ENCODE measurements around the gene IGSF9B. TPM values are rescaled to one million over a fixed set of nuclear protein-coding genes. Genes with fewer than 3 reads are reported as not detected.
A peak's percentile ranks its signal among the peaks of the same experiment; 100 is the strongest.

Gene IGSF9B
- total and polyA plus RNA-seq, 2 donors from 2014 or later, result 0.86 to 10.4 TPM

DNA sequence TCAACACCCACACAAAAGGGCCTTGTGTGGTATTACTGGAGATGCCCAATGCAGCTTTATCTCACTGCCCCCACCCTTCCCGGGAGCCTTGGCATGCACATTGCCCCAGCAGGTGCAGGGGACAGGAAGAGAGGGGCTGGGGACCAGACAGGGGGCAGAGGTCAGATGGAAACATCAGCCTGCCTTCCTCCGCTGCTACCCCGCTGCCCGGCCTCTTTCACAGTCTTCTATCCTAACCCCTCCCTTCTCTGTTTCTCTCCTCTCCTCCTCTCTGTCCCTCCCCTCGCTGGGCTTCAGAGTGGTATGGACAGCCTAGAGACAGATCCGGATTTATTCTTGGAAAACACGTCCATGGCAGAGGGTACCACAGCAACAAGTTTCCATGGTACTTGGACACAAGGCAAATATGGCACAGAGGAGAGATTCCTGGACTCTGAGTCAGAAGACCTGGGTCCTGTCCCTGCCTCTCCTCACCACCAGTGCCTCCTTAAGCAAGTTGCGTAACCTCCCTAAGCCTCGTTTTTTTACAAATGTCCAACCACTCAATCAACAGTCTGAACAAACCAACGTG, 8.3 kb upstream of the IGSF9B start:
- Histone ChIP-seq H3K27me3 (ENCODE audit: control insufficient read depth, insufficient read depth, low read length) (no peaks in the 10 kb centered on the region), H3K4me3 (ENCODE audit: low read length in 3 of 3) (no peak overlapping the region), H3K4me1 (ENCODE audit: control insufficient read depth in 2 of 3, insufficient read depth in 2 of 3, low read depth in 1 of 3, low read length in 3 of 3) (no peaks in the 10 kb centered on the region), H3K36me3 (ENCODE audit: control insufficient read depth in 2 of 3, insufficient read depth in 3 of 3, low read length in 3 of 3) (no peaks in the 10 kb centered on the region), H3K9ac (ENCODE audit: low read length in 3 of 3) (no peak overlapping the region), H3K27ac (ENCODE audit: low read depth in 2 of 2, low read length in 2 of 2) (no peak overlapping the region), H3K9me3 (ENCODE audit: control insufficient read depth in 2 of 3, insufficient read depth in 1 of 3, low read length in 3 of 3) (no peaks in the 10 kb centered on the region)
- DNase-seq, result no peak
- no peak for FAIRE-seq
- intact Hi-C loops (cut with DNase I), result no loop called here
- TF ChIP-seq, protein P1, sequence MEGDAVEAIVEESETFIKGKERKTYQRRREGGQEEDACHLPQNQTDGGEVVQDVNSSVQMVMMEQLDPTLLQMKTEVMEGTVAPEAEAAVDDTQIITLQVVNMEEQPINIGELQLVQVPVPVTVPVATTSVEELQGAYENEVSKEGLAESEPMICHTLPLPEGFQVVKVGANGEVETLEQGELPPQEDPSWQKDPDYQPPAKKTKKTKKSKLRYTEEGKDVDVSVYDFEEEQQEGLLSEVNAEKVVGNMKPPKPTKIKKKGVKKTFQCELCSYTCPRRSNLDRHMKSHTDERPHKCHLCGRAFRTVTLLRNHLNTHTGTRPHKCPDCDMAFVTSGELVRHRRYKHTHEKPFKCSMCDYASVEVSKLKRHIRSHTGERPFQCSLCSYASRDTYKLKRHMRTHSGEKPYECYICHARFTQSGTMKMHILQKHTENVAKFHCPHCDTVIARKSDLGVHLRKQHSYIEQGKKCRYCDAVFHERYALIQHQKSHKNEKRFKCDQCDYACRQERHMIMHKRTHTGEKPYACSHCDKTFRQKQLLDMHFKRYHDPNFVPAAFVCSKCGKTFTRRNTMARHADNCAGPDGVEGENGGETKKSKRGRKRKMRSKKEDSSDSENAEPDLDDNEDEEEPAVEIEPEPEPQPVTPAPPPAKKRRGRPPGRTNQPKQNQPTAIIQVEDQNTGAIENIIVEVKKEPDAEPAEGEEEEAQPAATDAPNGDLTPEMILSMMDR (IDR thresholded peaks at IDR 0.05; ENCODE audit: borderline replicate concordance, extremely low read depth, insufficient read depth), result no peak

DNA sequence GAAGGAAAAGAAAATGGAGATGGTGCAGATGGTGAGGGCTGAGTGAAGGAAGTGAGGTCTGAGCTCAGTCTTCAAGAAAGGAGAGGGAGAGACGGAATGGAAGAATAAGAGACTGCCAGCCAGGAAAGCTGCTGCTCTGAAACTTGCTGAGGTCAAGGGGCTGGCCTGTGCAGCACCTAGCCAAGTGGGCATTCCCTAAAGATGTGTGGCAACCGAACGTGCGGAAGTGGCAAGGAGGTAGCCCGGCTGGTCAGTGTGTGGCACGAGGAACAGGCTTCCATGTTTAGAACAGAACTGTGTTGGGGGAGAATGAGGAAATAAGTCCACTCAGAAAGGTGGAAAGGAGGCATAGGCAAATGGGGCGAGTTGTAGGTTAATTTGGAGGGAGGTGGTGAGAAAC, 7.6 kb upstream of the IGSF9B start:
- DNase-seq, result no peak
- TF ChIP-seq, protein P1 (IDR thresholded peaks at IDR 0.05; ENCODE audit: borderline replicate concordance, extremely low read depth, insufficient read depth), result no peak

DNA sequence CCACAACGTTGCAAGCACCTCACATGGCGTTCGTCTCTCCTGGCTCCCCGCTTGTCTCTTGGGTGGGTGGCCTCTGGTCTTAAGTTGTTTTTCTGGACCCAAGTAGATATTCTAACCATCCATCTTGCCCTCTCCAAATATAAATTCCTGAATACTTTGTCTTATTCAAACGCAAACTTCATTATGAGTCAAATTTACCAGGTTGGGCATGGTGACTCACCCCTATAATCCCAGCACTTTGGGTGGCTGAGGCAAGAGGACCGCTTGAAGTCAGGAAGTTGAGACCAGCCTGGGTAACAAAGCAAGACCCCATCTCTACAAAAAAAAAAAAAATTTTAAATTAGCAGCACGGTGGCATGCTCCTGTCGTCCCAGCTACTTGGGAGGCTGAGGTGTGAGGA, 5.1 kb upstream of the IGSF9B start:
- FAIRE-seq (no peak), DNase-seq (no peak)
- Histone ChIP-seq H3K4me1 (ENCODE audit: control insufficient read depth in 2 of 3, insufficient read depth in 2 of 3, low read depth in 1 of 3, low read length in 3 of 3) (no peaks in the 10 kb centered on the region), H3K36me3 (ENCODE audit: control insufficient read depth in 2 of 3, insufficient read depth in 3 of 3, low read length in 3 of 3) (no peaks in the 10 kb centered on the region), H3K9me3 (ENCODE audit: control insufficient read depth in 2 of 3, insufficient read depth in 1 of 3, low read length in 3 of 3) (no peaks in the 10 kb centered on the region), H3K27me3 (ENCODE audit: control insufficient read depth, insufficient read depth, low read length) (peaks cover 3% of the 10 kb centered on the region), H3K27ac (ENCODE audit: low read depth in 2 of 2, low read length in 2 of 2) (no peak overlapping the region), H3K4me3 (ENCODE audit: low read length in 3 of 3) (no peak overlapping the region), H3K9ac (ENCODE audit: low read length in 3 of 3) (no peak overlapping the region)
- TF ChIP-seq, protein P1 (IDR thresholded peaks at IDR 0.05; ENCODE audit: borderline replicate concordance, extremely low read depth, insufficient read depth), result no peak
- intact Hi-C loops (cut with DNase I), result no loop called here

More for the DNA sequence above, 7.6 kb upstream of the IGSF9B start:
- H3K27me3 ChIP-seq (ENCODE audit: control insufficient read depth, insufficient read depth, low read length), result no peaks in the 10 kb centered on the region
- H3K27ac ChIP-seq (ENCODE audit: low read depth in 2 of 2, low read length in 2 of 2), result no peak overlapping the region
- H3K36me3 ChIP-seq (ENCODE audit: control insufficient read depth in 2 of 3, insufficient read depth in 3 of 3, low read length in 3 of 3), result no peaks in the 10 kb centered on the region
- intact Hi-C loops (cut with DNase I), result no loop called here
- H3K4me1 ChIP-seq (ENCODE audit: control insufficient read depth in 2 of 3, insufficient read depth in 2 of 3, low read depth in 1 of 3, low read length in 3 of 3), result no peaks in the 10 kb centered on the region
- H3K9me3 ChIP-seq (ENCODE audit: control insufficient read depth in 2 of 3, insufficient read depth in 1 of 3, low read length in 3 of 3), result no peaks in the 10 kb centered on the region
- H3K4me3 ChIP-seq (ENCODE audit: low read length in 3 of 3), result no peak overlapping the region
- FAIRE-seq, result no peak
- H3K9ac ChIP-seq (ENCODE audit: low read length in 3 of 3), result no peak overlapping the region

DNA sequence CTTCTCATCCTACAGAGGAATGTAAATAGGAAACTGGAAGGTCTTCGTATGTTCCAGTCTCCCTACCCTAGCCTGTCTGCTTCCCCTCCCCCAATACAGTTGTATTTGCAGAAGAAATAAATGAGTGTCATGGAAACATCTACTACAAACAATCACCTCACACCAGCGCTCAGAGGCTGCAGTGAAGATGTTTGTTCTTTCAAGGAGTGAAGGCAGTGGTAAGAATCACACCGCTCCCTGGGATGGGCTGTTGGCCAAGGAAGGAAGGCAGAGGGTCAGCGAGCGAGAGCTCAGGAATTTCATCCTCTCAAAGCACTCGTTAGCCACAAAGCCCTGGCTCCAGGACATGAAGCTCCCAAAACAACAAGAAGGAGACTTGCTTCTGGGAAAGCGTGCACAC, 1.1 kb upstream of the IGSF9B start:
- Histone ChIP-seq H3K27me3 (ENCODE audit: control insufficient read depth, insufficient read depth, low read length) (peaks cover 14% of the 10 kb centered on the region), H3K4me1 (ENCODE audit: control insufficient read depth in 2 of 3, insufficient read depth in 2 of 3, low read depth in 1 of 3, low read length in 3 of 3) (peaks cover 0 to 7% (median 0%) of the 10 kb centered on the region in 3 donors), H3K9me3 (ENCODE audit: control insufficient read depth in 2 of 3, insufficient read depth in 1 of 3, low read length in 3 of 3) (peaks cover 0 to 2% (median 0%) of the 10 kb centered on the region in 3 donors), H3K4me3 (ENCODE audit: low read length in 3 of 3) (peak overlapping the region in 1 of 3 donors; percentile 86), H3K9ac (ENCODE audit: low read length in 3 of 3) (peak overlapping the region in 1 of 3 donors; percentile 38), H3K36me3 (ENCODE audit: control insufficient read depth in 2 of 3, insufficient read depth in 3 of 3, low read length in 3 of 3) (no peaks in the 10 kb centered on the region), H3K27ac (ENCODE audit: low read depth in 2 of 2, low read length in 2 of 2) (no peak overlapping the region)
- intact Hi-C loops (cut with DNase I), result loop anchor here (10.0 kb wide), 1 partner anchor 77 kb away; no protein-coding TSS in a partner anchor
- TF ChIP-seq, protein P1 (IDR thresholded peaks at IDR 0.05; ENCODE audit: borderline replicate concordance, extremely low read depth, insufficient read depth), result no peak
- FAIRE-seq (no peak), DNase-seq (peak in 1 of 5 donors; percentile 45)

All from kidney (tissue), 14 donors.